NCI-H1436 treated with DMSO at 0.1 percent for 48 hours (cell line): ENCODE measurements around the gene COCH.

Experiments used
- DNase-seq: peaks from one replicate; lab custom pipeline; 2025; lab: John Stamatoyannopoulos, UW

COCH gene

DNA sequence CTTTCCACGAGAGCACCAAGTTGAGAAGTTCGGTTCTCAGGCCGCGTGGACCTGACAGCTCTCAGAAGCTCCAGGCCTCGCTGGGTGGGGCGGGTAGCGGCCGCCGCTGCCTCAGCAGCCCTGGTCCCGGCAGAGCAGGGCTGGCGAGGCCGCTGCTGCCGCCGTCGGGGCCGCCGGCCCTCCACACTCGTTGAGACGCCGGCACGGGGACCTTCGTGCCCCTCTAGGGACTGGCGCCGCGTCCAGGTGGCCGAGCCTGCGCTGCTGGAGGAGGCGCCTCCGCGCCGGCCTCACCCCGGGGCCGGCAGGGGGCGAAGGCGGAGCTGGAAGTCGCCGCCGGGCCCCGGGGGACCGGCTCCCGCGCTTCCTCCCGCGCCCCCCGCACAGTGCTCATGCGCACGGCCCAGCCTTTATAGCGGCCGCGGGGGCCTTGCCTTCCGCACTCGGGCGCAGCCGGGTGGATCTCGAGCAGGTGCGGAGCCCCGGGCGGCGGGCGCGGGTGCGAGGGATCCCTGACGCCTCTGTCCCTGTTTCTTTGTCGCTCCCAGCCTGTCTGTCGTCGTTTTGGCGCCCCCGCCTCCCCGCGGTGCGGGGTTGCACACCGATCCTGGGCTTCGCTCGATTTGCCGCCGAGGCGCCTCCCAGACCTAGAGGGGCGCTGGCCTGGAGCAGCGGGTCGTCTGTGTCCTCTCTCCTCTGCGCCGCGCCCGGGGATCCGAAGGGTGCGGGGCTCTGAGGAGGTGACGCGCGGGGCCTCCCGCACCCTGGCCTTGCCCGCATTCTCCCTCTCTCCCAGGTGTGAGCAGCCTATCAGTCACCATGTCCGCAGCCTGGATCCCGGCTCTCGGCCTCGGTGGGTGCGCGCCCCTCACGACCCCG is at the start of gene COCH:
COCH (plus strand) TSS at position 440 of the 879 bp plus-strand sequence; CDS start at position 820, 380 bp downstream.
- DNase-seq: no peak

DNA sequence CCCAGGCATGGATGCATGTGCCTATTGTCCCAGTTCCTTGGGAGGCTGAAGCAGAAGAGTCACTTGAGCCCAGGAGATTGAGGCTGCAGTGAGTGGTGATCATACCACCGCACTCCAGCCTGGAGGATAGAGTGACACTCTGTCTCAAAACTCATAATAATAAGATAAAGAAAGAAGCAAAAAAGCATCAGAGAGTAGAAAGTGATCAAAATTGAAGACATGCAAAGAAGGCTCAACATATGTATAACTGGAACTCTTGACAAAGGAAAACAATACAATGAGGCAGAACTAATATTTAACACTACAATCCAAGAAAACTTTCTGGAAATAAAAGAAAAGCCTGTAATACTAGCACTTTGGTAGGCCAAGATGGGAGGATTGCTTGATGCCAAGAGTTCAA is 48.3 kb upstream of the COCH start:
- DNase-seq: no peak

DNA sequence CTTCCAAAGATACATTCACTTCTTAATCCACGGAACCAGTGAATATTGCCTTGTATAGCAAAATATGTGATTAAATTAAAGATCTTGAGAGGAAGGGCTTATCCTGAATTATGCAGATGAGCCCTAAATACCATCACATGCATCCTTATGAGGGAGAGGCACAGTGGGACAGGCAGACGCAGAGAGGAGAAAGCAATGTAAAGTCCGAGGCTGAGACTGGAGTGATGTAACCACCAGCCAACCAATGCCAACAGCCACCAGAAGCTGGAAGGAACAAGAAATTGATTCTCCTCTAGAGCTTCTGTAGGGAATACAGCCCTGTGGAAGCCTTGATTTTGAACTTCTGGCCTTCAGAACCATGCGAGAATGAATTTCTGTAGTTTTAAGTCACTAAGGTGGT is 44.5 kb upstream of the COCH start:
- no peak for DNase-seq

DNA sequence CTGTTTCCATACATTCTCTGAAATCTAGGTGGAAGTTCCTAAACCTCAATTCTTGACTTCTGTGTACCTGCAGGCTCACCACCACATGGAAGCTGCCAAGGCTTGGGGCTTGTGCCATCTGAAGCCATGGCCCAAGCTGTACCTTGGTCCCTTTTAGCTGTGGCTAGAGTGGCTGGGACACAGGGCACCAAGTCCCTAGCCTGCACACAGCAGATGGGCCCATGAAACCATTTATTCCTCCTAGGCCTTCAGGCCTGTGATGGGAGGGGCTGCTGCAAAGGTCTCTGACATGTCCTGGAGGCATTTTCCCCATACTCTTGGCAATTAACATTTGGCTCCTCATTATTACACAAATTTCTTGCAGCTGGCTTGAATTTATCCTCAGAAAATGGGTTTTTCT is 40.0 kb upstream of the COCH start:
- DNase-seq: no peak

DNA sequence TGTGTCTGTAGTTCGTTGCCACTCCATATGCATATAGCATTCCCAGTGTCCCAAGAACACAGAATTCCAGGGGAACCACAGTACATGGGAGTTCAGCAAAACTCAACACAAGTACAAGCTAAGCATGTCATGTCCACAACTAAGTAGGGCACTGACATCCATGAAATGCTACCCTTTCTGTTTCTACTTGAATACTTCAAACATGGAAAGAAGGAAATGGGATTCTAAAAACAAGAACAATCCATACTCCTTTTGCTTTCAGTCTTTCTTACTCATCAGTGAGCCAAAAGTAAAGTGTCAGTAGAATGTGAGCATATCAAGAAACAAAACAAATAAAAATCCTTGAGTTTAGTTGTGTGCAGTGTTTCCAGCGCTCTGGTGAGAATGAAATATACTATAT is 36.0 kb upstream of the COCH start:
- DNase-seq: no peak

DNA sequence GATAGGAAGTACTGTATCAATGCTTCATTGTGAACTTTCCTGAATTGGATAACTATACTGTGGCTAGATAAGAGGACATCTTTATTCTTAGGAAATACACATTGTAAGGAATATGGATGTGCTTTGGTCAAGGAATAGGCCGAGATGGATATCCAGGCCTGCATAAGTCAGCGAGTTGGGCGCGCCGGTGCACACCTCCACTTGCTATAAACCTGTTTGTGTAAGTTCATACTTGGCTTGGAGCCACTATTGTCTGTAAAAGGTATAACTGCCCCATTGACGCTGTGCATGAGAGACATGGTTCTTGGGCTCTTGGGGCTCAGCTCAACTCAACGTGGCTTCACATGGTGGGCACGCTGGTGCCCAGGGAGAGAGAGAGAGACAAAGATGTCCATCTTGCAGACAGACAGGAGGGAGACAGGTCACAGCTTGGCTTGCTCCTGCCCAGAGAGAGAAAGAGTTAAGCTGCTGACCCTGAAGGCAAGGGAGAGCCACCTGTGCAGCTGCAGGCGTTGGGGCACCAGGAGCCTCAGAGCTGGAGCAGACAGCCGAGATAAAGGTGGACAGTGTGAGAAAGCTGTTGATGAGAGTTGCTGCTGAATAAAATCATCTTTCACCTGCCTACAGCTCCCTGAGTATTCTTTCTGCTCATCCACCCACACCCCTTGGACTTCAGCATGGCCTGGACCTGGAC is 34.1 kb upstream of the COCH start:
- DNase-seq: no peak

DNA sequence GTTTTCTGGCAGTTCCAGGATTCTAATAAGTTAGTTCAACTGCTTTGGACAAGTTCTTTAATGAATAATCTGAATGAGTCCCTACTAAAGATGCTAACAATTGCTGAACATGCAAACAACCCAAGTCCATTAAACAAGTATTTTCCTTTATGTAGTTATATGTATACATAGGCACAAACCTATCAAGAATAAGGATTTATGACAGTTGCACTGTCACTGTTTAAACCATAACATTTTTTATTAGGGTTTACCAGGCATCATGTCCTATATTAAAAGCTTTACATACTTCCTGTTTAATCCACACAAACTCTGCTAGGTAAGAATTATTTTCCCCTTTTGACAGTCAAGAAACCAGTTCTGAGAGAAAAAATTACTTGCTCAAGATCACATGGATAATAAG is 31.9 kb upstream of the COCH start:
- no peak for DNase-seq

DNA sequence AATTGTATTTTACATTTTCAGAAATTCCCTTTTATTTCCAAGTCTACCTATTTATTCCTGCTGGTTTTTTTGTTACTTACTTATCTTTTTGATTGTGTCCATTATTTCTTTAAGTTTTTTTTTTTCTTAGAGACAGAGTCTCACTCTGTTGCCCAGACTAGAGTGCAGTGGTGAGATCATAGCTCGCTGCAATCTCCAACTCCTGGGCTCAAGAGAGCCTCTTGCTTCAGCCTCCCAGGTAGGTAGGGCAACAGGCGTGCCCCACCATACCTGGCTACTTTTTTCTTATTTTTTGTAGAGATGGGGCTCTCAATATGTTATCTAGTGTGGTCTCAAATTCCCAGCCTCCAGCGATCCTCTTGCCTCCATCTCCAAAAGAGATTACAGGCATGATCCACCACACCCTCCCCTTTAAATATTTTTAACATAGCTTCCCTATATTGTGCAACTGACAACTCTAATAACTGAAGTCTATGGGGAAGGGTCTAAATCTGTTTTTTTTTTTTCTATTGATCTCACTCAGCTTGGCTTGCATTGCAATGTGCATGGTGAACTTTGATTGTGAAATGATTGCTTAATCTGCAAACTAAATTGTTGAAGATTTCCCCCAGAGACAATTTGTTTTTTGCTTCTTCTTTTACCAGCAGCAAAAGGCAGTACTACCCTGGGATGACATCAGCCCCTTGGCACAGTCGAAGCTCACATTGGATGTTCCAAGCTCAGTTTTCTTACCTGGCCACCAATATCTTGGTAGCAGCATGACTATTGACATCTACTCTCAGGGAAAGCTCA is 25.7 kb upstream of the COCH start:
- no peak for DNase-seq

DNA sequence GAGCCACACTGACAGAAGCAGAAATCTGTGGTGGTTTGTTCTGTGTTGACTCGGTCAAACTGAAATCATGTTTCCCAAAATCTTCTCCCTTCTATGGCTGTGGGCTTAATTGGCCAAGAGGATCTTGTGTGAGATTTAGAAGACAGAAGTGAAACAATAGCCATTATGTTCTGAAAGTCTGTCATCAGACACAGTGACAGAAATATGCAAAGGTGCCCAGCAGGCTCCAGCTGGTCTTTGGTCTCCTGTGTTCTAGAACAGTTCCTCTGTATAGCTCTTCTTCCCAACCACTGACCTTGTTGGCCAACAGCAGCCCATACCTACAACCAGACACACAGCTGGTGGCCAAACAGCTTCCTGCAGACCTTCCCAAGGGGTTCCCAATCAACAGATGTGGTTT is 25.0 kb upstream of the COCH start:
- DNase-seq: no peak

DNA sequence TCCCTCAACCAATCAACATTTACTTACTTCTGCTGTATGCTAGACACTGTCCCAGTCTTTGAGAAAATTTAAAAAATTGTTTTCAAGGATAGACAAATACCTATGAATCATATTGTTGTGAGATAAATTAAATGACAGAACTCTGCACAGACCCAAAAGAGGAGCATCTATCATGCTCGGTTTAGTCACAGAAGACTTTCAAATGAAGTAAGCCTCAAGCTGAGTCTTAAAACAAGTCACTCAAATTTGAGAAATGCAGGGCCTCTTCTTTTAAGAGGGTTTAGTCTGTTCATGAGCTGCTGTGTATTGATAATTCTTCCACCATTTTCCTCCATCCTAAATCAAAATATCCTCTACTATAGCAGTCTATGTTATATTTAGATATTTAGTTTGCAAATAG is 24.4 kb upstream of the COCH start:
- DNase-seq: no peak

DNA sequence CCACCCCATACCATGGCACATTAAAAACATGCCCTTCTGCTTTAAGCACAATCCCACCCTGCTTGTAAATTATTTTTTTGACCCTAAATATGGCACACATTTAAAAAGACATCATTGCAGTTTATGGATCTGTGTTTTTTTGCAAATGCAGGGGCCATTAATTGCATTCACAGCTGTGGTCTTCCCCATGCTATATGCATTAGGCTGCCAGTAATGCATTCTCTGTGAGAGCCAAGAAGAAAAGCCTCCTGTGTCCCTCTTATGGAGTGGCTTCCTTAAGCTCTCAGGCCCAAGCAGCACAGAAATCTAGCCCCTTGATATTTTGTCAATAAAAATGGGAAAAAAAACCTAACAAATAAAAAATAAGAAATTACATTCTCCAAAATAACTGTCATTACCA is 20.4 kb upstream of the COCH start:
- no peak for DNase-seq

DNA sequence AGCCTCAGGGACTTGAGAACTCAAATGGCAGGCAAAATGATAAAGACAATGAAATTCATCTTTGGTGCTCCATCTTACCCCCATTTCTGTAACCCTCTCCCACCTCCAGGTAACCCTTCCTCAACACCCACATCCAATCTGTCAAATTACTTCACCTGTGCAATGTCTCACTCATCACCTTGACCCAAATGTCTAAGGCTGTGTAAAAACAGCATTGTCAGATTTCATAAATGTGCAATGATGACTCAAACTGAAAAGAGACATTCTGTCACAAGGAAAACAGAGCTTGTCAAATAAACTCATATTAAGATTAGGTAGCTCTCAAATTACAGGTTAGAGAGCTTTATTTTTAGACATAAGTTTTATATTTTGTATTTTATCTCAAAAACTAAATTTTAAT is 19.9 kb upstream of the COCH start:
- no peak for DNase-seq

DNA sequence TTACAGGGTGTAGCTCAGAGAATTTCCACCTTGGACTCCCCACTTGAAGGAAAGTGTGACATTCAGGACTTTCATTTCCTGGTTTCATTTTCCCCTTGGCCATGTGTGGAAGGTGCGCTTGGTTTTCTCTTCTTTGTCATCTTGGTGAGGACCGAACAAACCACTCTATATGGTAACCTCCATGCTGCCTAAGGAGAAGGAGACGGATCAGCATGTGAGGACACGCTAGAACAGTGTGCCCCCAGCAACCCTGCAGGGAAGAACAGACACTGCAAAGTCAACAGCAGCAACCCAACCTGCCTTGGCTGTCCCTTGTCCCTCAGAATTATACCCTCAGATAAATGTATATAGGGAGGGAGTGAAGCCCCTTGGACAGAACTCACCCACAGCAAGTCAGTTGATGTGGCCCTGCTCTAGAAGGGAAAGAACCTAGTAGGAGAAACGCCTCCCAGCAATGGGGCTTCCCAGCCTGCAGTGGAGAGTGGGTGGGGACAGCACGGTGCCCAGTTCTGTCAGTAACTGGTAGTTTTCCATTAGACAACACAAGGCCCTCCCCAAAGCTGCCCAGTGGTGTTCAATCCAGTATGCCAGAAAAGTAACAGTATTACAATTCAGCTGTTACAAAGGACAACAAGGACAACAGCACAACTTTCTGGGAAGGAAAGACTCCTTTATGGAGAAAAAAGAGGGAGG is 18.9 kb upstream of the COCH start:
- no peak for DNase-seq

DNA sequence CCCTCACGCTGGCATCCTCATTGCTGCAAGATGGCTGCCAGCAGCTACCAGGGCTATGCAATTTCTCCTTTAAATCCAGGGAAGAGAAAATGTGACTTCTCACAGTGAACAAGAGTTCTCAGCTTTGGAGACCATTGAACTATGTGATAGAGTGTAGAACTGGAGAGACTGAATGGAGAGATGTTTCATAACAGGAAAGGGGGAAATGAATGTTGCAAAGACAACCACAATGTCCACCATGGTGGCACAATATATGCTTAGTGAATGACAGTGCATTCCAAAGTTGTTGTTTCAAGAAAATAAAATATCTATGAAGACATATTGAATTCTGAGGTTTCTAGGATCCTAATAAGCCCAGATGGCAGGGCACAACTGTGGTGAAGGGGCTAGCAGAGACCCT is 13.2 kb upstream of the COCH start:
- no peak for DNase-seq

DNA sequence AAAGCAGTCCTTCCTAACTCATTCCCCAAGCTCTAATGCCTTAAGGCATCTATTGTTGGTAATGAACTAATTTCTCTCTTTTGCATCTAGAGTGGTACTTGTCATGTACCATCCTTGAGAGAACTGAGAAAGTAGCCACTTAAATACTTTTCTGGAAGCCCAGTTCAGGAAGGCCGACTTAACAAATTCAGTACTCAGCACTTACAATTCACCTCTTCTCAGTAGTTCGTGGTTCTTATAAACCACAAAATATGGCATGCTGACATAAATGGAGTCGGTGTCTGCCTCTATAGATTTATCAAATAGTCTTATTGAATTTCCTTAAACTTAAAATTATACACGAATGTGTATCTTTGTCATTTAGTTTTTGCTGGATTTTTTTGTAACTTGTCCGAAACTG is 9.4 kb upstream of the COCH start:
- DNase-seq: no peak

DNA sequence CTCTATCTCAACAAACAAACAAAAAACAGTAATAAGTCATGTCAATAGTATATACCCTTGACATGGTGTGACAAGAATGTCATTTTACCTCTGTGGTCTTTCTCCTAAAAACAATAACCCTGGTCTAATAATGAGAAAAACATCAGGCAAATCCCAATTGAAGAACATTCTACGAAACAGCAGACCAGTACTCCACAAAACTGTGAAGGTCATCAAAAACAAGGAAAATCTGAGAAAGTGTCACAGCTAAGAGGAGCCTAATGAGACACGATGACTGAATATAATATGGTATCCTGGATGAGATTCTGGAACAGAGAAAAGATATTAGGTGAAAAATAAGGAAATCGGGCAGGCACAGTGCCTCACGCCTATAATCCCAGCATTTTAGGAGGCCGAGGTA is 5.6 kb upstream of the COCH start:
- DNase-seq: no peak

DNA sequence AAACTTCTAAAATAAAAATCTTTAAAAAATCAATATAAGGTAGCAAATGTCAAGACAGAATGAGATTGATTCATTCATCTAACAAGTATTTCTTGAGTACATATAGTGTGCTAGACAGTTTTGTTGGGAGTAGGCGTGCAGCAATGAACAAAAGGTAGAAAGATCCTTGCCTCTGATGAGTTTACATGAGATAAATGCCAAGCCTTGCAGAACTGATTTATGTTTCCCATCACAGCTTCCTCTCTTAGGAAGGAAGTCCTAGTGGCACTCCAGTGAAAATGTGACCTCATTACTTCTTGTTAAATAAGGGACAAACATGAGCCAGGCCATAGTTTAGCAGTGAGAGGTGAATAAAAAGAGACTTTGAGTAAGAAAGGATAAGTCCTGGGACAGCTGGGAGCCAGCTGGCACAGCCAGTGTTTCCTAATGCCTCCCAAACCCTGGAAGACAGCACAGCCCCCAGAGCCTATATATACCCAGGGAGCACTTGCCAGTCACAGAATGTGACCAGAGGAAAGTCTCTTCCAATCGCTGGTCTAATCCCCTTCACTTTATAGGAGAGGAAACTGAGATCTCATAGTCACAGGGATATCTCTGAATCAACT is 4.7 kb upstream of the COCH start:
- DNase-seq: no peak

DNA sequence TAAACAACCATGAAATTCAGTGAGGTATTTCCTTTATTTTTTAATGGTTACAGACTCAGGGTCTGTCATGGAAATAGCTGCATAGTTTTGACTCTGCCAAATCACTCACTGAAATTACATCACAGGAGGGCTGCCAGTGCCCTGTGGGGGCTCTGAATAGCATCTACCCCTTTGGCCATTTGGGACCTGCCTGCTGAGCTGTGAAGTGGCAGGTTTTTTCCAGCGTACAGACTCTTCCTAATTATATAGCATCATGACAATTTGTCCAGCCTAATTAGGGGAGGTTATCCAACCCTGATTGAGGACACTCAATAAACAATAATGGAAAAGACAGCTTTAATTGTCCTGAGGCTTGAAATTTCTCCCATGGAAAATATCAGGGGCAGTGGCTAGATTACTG is 1.8 kb upstream of the COCH start:
- no peak for DNase-seq

DNA sequence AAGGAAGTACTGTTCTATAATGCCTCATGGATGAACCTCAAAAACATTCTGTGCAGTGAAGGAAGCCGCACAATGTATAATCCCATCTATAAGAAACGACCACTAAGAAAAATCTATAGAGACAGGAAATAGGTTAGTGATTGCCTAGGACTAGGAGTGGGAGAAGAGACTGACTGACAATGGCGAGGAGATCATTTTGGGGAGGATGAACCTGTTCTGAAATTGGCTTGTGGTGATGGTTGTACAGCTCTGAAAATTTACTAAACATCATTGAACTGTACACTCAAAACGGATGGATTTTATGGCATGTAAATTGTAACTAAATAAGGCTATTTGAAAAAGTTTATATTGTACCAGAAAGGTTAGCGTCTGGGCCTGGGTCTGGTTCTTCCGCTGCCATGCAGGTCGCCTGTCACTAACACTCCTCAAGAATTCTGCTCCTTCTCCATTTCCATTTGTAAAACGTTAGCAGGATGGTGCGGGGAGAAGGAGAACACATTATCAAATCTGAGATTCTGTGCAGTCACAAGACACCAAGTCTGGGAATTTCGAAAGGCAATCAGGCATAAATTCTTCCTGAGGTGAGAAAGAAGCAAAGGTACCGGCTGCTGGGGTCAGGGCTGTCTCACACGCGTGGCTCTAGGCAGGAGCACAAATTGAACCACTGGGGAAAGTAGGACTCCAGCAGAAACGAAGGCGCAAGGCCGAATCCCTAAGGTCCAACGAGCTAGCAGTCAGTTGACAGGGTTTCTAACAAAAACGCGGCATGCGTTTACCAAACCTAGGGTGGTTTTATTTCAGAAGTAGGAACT is 845 bp upstream of the COCH start:
- no peak for DNase-seq

DNA sequence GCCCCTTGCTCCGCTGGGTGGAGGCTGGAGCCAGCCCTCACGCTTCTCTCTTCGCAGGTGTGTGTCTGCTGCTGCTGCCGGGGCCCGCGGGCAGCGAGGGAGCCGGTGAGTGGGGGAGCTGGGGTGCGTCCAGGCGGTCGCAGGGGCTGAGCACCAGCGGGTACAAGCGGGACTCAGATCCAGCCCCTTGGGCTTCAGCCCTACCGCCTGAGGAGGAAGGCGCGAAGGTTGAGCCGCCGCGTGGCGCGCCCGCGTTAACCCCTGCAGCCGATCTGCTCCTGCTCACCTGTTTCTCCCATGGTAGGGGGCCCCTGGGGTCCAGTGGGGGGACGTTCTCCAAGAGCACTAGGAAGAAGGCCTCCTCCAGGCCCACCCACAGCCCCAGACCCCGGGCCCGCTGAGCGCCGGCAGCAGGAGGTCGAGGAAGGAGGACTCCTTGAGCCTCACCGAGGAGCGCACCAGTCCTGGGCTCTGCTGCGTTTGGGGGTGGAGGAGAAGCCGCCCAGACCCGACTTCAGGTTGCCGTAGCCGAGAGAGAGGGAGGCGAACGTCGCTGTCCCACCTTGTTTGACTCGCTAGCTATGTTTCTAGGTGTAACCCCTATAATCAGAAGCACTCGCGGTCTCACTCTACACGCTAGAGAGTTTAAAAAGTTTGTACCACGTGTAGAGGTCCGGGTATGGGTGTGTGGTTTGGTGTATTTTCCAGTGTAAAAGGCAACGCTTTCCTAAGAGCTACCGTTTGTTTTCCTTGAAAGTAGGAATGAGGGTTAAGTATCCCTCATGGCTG is 834 bp downstream of the COCH start:
- no peak for DNase-seq
